NCI-H146 (cell line): ENCODE data around the gene TNS1.

Experiments
- DNase-seq: peaks from one replicate; lab custom pipeline; 2025; lab: John Stamatoyannopoulos, UW

The TNS1 gene

GRCh38 chr2:217776631-217777030 lies 226.2 kb downstream of the TNS1 start:
- no peak for DNase-seq

GRCh38 chr2:217775920-217776503 lies 226.8 kb downstream of the TNS1 start:
- DNase-seq, result no peak

- no peak for DNase-seq
Observed at GRCh38 chr2:217774232-217774631, 228.6 kb downstream of the TNS1 start.

GRCh38 chr2:217773539-217773938 lies 229.3 kb downstream of the TNS1 start:
- DNase-seq, result no peak

GRCh38 chr2:217766356-217766755 lies 236.4 kb downstream of the TNS1 start:
- no peak for DNase-seq

- DNase-seq, result no peak
Observed at GRCh38 chr2:217761645-217762277, 241.0 kb downstream of the TNS1 start.

- no peak for DNase-seq
Observed at GRCh38 chr2:217759991-217760390, 242.8 kb downstream of the TNS1 start.

- DNase-seq, result no peak
Observed at GRCh38 chr2:217757108-217757463, 245.7 kb downstream of the TNS1 start.

GRCh38 chr2:217756375-217757107 lies 246.3 kb downstream of the TNS1 start:
- DNase-seq, result peak; percentile 9

- DNase-seq, result no peak
Observed at GRCh38 chr2:217755027-217755745, 247.6 kb downstream of the TNS1 start.

- no peak for DNase-seq
Observed at GRCh38 chr2:217753460-217754200, 249.2 kb downstream of the TNS1 start.

- DNase-seq, result no peak
Observed at GRCh38 chr2:217752714-217753459, 249.9 kb downstream of the TNS1 start.

GRCh38 chr2:217751952-217752351 lies 250.8 kb downstream of the TNS1 start:
- no peak for DNase-seq

- no peak for DNase-seq
Observed at GRCh38 chr2:217751192-217751591, 251.6 kb downstream of the TNS1 start.
